Measurements from ENCODE around the gene DDHD1. TPM values are rescaled to one million over a fixed set of nuclear protein-coding genes. Genes with fewer than 3 reads are reported as not detected.

Gene DDHD1
- total and polyA plus RNA-seq, 2 experiments from 2014 or later = 11.2 to 28.9 TPM

DNA sequence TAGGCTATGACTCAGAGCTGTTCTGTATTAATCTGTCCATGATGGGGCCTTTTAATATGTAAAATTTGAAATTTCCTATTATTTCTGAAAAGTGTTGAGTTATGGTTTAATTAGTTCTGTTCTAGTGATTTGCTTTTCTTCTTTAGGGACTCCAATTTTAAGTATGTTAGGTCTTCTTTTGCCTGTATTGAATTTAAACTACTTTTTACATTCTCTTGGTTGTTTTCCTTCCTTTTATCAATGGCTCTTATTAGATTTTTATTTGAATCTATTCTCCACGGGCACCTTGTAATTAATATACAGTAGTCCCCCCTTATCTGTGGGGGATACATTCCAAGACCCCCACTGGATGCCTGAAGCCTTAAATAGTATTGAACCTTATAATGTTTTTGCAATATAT is 46.4 kb downstream of the DDHD1 start (continued):
- TF ChIP-seq, protein P1, sequence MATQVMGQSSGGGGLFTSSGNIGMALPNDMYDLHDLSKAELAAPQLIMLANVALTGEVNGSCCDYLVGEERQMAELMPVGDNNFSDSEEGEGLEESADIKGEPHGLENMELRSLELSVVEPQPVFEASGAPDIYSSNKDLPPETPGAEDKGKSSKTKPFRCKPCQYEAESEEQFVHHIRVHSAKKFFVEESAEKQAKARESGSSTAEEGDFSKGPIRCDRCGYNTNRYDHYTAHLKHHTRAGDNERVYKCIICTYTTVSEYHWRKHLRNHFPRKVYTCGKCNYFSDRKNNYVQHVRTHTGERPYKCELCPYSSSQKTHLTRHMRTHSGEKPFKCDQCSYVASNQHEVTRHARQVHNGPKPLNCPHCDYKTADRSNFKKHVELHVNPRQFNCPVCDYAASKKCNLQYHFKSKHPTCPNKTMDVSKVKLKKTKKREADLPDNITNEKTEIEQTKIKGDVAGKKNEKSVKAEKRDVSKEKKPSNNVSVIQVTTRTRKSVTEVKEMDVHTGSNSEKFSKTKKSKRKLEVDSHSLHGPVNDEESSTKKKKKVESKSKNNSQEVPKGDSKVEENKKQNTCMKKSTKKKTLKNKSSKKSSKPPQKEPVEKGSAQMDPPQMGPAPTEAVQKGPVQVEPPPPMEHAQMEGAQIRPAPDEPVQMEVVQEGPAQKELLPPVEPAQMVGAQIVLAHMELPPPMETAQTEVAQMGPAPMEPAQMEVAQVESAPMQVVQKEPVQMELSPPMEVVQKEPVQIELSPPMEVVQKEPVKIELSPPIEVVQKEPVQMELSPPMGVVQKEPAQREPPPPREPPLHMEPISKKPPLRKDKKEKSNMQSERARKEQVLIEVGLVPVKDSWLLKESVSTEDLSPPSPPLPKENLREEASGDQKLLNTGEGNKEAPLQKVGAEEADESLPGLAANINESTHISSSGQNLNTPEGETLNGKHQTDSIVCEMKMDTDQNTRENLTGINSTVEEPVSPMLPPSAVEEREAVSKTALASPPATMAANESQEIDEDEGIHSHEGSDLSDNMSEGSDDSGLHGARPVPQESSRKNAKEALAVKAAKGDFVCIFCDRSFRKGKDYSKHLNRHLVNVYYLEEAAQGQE (IDR thresholded peaks at IDR 0.05; ENCODE audit: unreplicated experiment) = no peak
- TF ChIP-seq EZH2 (IDR thresholded peaks at IDR 0.05; ENCODE audit: low read depth, unreplicated experiment) = no peak
- TF ChIP-seq, protein P2, sequence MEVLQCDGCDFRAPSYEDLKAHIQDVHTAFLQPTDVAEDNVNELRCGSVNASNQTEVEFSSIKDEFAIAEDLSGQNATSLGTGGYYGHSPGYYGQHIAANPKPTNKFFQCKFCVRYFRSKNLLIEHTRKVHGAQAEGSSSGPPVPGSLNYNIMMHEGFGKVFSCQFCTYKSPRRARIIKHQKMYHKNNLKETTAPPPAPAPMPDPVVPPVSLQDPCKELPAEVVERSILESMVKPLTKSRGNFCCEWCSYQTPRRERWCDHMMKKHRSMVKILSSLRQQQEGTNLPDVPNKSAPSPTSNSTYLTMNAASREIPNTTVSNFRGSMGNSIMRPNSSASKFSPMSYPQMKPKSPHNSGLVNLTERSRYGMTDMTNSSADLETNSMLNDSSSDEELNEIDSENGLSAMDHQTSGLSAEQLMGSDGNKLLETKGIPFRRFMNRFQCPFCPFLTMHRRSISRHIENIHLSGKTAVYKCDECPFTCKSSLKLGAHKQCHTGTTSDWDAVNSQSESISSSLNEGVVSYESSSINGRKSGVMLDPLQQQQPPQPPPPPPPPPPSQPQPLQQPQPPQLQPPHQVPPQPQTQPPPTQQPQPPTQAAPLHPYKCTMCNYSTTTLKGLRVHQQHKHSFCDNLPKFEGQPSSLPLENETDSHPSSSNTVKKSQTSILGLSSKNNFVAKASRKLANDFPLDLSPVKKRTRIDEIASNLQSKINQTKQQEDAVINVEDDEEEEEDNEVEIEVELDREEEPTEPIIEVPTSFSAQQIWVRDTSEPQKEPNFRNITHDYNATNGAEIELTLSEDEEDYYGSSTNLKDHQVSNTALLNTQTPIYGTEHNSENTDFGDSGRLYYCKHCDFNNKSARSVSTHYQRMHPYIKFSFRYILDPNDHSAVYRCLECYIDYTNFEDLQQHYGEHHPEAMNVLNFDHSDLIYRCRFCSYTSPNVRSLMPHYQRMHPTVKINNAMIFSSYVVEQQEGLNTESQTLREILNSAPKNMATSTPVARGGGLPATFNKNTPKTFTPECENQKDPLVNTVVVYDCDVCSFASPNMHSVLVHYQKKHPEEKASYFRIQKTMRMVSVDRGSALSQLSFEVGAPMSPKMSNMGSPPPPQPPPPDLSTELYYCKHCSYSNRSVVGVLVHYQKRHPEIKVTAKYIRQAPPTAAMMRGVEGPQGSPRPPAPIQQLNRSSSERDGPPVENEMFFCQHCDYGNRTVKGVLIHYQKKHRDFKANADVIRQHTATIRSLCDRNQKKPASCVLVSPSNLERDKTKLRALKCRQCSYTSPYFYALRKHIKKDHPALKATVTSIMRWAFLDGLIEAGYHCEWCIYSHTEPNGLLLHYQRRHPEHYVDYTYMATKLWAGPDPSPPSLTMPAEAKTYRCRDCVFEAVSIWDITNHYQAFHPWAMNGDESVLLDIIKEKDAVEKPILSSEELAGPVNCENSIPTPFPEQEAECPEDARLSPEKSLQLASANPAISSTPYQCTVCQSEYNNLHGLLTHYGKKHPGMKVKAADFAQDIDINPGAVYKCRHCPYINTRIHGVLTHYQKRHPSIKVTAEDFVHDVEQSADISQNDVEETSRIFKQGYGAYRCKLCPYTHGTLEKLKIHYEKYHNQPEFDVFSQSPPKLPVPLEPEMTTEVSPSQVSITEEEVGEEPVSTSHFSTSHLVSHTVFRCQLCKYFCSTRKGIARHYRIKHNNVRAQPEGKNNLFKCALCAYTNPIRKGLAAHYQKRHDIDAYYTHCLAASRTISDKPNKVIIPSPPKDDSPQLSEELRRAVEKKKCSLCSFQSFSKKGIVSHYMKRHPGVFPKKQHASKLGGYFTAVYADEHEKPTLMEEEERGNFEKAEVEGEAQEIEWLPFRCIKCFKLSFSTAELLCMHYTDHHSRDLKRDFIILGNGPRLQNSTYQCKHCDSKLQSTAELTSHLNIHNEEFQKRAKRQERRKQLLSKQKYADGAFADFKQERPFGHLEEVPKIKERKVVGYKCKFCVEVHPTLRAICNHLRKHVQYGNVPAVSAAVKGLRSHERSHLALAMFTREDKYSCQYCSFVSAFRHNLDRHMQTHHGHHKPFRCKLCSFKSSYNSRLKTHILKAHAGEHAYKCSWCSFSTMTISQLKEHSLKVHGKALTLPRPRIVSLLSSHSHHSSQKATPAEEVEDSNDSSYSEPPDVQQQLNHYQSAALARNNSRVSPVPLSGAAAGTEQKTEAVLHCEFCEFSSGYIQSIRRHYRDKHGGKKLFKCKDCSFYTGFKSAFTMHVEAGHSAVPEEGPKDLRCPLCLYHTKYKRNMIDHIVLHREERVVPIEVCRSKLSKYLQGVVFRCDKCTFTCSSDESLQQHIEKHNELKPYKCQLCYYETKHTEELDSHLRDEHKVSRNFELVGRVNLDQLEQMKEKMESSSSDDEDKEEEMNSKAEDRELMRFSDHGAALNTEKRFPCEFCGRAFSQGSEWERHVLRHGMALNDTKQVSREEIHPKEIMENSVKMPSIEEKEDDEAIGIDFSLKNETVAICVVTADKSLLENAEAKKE (CRISPR knock-in tag; IDR thresholded peaks at IDR 0.05) = no peak

- Mint-ChIP-seq H3K27me3 (ENCODE audit: insufficient read depth, low read depth, poor library complexity) (peaks cover 6% of the 10 kb centered on the region), H3K9me3 (peaks cover 6% of the 10 kb centered on the region; the same call in 2 of the 3 replicates), H3K4me3 (no peak overlapping the region), H3K4me1 (no peaks in the 10 kb centered on the region; the same call in 2 of the 3 replicates), H3K36me3 (ENCODE audit: low read depth) (peaks cover 5% of the 10 kb centered on the region; the same call in 2 of the 3 replicates), H3K27ac (no peak overlapping the region)
- peaks cover 3% of the 10 kb centered on the region for H3K4me1 ChIP-seq (ENCODE audit: insufficient read depth)
- no peak for DNase-seq (ENCODE audit: low spot score)
- no peak overlapping the region for H3K4me2 ChIP-seq
- H3K9me2 ChIP-seq (ENCODE audit: insufficient read depth) = no peaks in the 10 kb centered on the region
- no peak overlapping the region for H2AFZ ChIP-seq
- no peak for ATAC-seq
- H3K79me2 ChIP-seq (replicated peaks; ENCODE audit: insufficient read depth) = no peaks in the 10 kb centered on the region
- H3K4me3 ChIP-seq = no peak overlapping the region
- no peak for TF ChIP-seq ZNF114 (CRISPR knock-in tag; IDR thresholded peaks at IDR 0.05)
- H3K36me3 ChIP-seq (ENCODE audit: insufficient read depth) = no peaks in the 10 kb centered on the region
- no peak overlapping the region for H3K27ac ChIP-seq (ENCODE audit: low read depth)
- no peaks in the 10 kb centered on the region for H3F3A ChIP-seq (replicated peaks; ENCODE audit: low read depth)
- H4K20me1 ChIP-seq (replicated peaks; ENCODE audit: insufficient read depth) = no peaks in the 10 kb centered on the region
- no peaks in the 10 kb centered on the region for H3K27me3 ChIP-seq (ENCODE audit: insufficient read depth)
Observed at GRCh38 chr14:53103636-53104340, 49.3 kb downstream of the DDHD1 start.

Data from GM23338 (cell line).